MM.1S (cell line): ENCODE data around the gene SYT1.
A peak's percentile ranks its signal among the peaks of the same experiment; 100 is the strongest.

Experiments
- DNase-seq: peaks from one replicate; pipeline ENCODE4 v3.0.0-alpha.2; 2015
- H2AFZ ChIP-seq: fragments of 300-600 bp; sonication (generic); 2 replicates; pipeline ENCODE4 v1.6.0; 2016; ENCODE audit warnings: antibody characterized with exemption, low read length
- H3F3A ChIP-seq: fragments of 300-600 bp; sonication (generic); 2 replicates; pipeline ENCODE4 v1.6.1; 2016; ENCODE audit warnings: mild to moderate bottlenecking, antibody characterized with exemption, low read length, moderate library complexity, mixed read lengths; ENCODE audit not compliant: insufficient read depth
- H3K27ac ChIP-seq: fragments of 300-600 bp; sonication (generic); 2 replicates; pipeline ENCODE4 v1.5.1; 2016; ENCODE audit warnings: mild to moderate bottlenecking, low read length
- H3K27me3 ChIP-seq: fragments of 300-600 bp; sonication (generic); replicated peaks from 2 replicates; pipeline ENCODE4 v1.6.0; 2016; ENCODE audit warnings: low read length; ENCODE audit not compliant: insufficient read depth
- H3K36me3 ChIP-seq: fragments of 300-600 bp; sonication (generic); replicated peaks from 2 replicates; pipeline ENCODE4 v1.6.1; 2016; ENCODE audit warnings: mild to moderate bottlenecking, low read length, mixed read lengths; ENCODE audit not compliant: insufficient read depth
- H3K4me1 ChIP-seq: fragments of 300-600 bp; sonication (generic); 2 replicates; pipeline ENCODE4 v1.6.1; 2016; ENCODE audit warnings: low read length, mixed read lengths
- H3K4me2 ChIP-seq: fragments of 300-600 bp; sonication (generic); 2 replicates; pipeline ENCODE4 v1.6.0; 2016; ENCODE audit warnings: low read depth, low read length
- H3K4me3 ChIP-seq: fragments of 300-600 bp; sonication (generic); 2 replicates; pipeline ENCODE4 v1.5.1; 2016; ENCODE audit warnings: low read length, mixed read lengths
- H3K79me2 ChIP-seq: fragments of 300-600 bp; sonication (generic); 2 replicates; pipeline ENCODE4 v1.6.1; 2016; ENCODE audit warnings: mixed run types, low read length, mixed read lengths
- H3K9ac ChIP-seq: fragments of 300-600 bp; sonication (generic); 2 replicates; pipeline ENCODE4 v1.6.1; 2016; ENCODE audit warnings: low read length, mixed read lengths
- H3K9me2 ChIP-seq: fragments of 300-600 bp; sonication (generic); replicated peaks from 2 replicates; pipeline ENCODE4 v1.6.1; 2016; ENCODE audit warnings: mild to moderate bottlenecking, low read length, mixed read lengths; ENCODE audit not compliant: insufficient read depth
- H3K9me3 ChIP-seq: fragments of 300-600 bp; sonication (generic); replicated peaks from 2 replicates; pipeline ENCODE4 v1.6.1; 2016; ENCODE audit warnings: mild to moderate bottlenecking, low read length, mixed read lengths; ENCODE audit not compliant: insufficient read depth
- H4K20me1 ChIP-seq: fragments of 300-600 bp; sonication (generic); 2 replicates; pipeline ENCODE4 v1.6.1; 2016; ENCODE audit warnings: mild to moderate bottlenecking, low read length, moderate library complexity, mixed read lengths; ENCODE audit not compliant: insufficient read depth
- EZH2 ChIP-seq: fragments of 300-600 bp; sonication (generic); optimal IDR thresholded peaks from 2 replicates; pipeline ENCODE3; 2017; ENCODE audit warnings: low read depth, mild to moderate bottlenecking, antibody characterized with exemption, low read length, mixed read lengths
- EZH2phosphoT487 ChIP-seq: fragments of 300-600 bp; sonication (generic); IDR thresholded peaks from 2 replicates; pipeline ENCODE4 v1.6.1; 2018; ENCODE audit warnings: antibody characterized with exemption, low read length
- TF ChIP-seq, protein P1 (sequence below): fragments of 300-600 bp; sonication (generic); IDR thresholded peaks from 2 replicates; pipeline ENCODE4 v1.5.1; 2016; ENCODE audit warnings: antibody characterized with exemption, low read length, mixed read lengths

Gene SYT1

DNA sequence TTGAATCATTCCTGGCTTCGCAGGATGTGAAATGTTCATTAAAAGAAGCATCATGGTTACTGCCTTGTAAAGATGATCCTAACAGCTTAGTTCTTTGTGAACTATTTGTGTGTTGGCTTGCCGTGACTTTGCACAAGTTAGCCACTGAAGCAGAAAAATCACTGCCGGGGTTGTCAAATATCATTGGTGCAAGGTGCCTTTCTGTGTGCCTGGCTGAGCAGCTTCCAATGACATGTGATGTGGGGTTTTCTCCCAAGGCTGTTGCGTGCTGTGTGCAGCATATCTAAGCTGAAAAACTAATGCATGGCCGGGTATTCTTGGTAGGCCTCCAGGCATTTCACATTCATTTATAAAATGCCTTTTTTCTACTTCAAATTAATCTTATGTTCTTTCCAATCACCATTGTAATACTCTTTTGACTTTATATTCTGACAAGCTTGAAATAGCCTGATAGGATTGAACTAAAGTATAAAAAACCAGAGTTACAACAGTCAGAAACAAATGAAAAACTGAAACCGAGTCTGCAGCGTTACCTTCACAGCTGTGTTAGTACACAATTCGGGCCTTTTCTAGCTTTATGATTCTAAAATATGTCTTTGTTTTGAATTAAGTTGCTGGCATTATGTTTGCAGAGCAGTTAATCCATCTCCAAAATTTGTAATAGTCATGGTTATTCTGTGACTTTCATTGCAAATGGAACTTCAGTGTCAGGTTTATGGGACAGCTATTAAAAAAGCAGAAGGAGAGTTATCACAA lies 222.1 kb downstream of the SYT1 start:
- Histone ChIP-seq H2AFZ (peak overlapping the region; percentile 47), H3K4me3 (peak overlapping the region; percentile 39), H3K79me2 (no peaks in the 10 kb centered on the region), H3F3A (peaks cover 13% of the 10 kb centered on the region), H3K9ac (peak overlapping the region; percentile 37; the same call in 1 of the 2 replicates), H3K4me2 (peak overlapping the region; percentile 72), H3K36me3 (no peaks in the 10 kb centered on the region), H3K9me2 (no peaks in the 10 kb centered on the region), H4K20me1 (no peaks in the 10 kb centered on the region), H3K27me3 (no peaks in the 10 kb centered on the region), H3K4me1 (peaks cover 42% of the 10 kb centered on the region), H3K27ac (peak overlapping the region; percentile 62; the same call in 1 of the 2 replicates), H3K9me3 (no peaks in the 10 kb centered on the region)
- peak; percentile 63 for DNase-seq
- TF ChIP-seq, protein P1, sequence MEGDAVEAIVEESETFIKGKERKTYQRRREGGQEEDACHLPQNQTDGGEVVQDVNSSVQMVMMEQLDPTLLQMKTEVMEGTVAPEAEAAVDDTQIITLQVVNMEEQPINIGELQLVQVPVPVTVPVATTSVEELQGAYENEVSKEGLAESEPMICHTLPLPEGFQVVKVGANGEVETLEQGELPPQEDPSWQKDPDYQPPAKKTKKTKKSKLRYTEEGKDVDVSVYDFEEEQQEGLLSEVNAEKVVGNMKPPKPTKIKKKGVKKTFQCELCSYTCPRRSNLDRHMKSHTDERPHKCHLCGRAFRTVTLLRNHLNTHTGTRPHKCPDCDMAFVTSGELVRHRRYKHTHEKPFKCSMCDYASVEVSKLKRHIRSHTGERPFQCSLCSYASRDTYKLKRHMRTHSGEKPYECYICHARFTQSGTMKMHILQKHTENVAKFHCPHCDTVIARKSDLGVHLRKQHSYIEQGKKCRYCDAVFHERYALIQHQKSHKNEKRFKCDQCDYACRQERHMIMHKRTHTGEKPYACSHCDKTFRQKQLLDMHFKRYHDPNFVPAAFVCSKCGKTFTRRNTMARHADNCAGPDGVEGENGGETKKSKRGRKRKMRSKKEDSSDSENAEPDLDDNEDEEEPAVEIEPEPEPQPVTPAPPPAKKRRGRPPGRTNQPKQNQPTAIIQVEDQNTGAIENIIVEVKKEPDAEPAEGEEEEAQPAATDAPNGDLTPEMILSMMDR, result no peak
- TF ChIP-seq EZH2, result no peak
- TF ChIP-seq EZH2phosphoT487, result no peak

DNA sequence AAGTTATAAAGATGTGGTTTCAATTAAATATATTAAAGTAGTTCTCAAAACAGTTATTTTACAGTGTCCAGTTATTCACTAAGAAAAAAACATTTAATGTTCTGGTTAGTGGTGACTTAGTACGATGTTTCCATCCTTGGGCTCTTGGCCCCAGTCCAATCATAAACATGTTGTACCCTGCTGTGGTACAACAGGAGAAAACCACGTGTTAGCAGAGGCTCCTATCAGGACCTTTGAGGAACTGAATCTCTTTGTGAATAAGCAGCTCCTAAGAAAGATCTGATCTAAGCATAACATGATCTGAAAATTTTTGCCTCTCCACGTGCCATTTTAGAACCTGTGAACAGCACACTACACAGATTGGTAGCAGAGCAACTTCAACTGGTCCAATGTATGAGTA lies 234.0 kb downstream of the SYT1 start:
- Histone ChIP-seq H3K27ac (no peak overlapping the region), H3K9ac (no peak overlapping the region), H4K20me1 (no peaks in the 10 kb centered on the region), H3K9me3 (no peaks in the 10 kb centered on the region), H2AFZ (no peak overlapping the region), H3K36me3 (no peaks in the 10 kb centered on the region), H3K4me3 (no peak overlapping the region), H3F3A (no peaks in the 10 kb centered on the region), H3K9me2 (no peaks in the 10 kb centered on the region), H3K79me2 (no peaks in the 10 kb centered on the region), H3K4me1 (no peaks in the 10 kb centered on the region), H3K4me2 (no peak overlapping the region), H3K27me3 (no peaks in the 10 kb centered on the region)
- TF ChIP-seq EZH2phosphoT487, result no peak
- TF ChIP-seq EZH2, result no peak
- TF ChIP-seq, protein P1, result no peak
- no peak for DNase-seq

DNA sequence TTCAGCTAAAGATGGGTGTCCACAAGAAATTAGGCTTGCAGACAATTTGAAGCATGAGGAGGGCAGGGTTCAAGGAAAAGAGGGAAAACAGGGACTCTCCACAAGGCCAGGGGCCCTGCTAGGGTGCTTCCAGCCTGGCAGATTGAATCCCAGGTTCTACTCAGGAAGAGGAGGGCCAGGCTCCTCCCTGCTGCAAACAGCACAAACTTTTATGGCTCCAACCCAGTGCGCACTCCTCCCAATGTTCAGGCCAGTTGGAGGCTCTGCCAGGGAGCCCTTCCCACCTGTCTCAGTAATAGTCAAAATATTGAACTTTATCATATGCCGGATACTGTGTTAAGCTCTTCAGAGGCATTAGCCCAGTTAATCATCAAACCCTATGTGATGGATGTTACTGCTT lies 244.4 kb downstream of the SYT1 start:
- no peak overlapping the region for H3K9ac ChIP-seq
- no peak overlapping the region for H2AFZ ChIP-seq
- H4K20me1 ChIP-seq, result no peaks in the 10 kb centered on the region
- no peaks in the 10 kb centered on the region for H3K9me2 ChIP-seq
- no peak for DNase-seq
- H3K4me1 ChIP-seq, result no peaks in the 10 kb centered on the region
- TF ChIP-seq EZH2 (no peak), EZH2phosphoT487 (no peak)
- TF ChIP-seq, protein P1, result no peak
- no peaks in the 10 kb centered on the region for H3K27me3 ChIP-seq
- H3K36me3 ChIP-seq, result no peaks in the 10 kb centered on the region; the same call in 1 of the 2 replicates
- H3K9me3 ChIP-seq, result no peaks in the 10 kb centered on the region
- no peak overlapping the region for H3K4me2 ChIP-seq
- no peak overlapping the region for H3K4me3 ChIP-seq
- H3F3A ChIP-seq, result no peaks in the 10 kb centered on the region
- no peak overlapping the region for H3K27ac ChIP-seq
- H3K79me2 ChIP-seq, result no peaks in the 10 kb centered on the region
